Left cardiac atrium (tissue), 4 donors: Measurements from ENCODE around the gene TOR1AIP2. TPM values are rescaled to one million over a fixed set of nuclear protein-coding genes. Genes with fewer than 3 reads are reported as not detected.

ENCODE experiments used
- ATAC-seq, 2 donors: fragments of 200-7000 bp; cut with Tn5 transposase; one replicate each; pipeline ENCODE4 v1.9.1; 2020; ENCODE audit warnings: mild to moderate bottlenecking in 2 of 2, moderate library complexity in 2 of 2
- DNase-seq: peaks from one replicate; pipeline ENCODE4 v3.0.0-alpha.2; 2020
- intact Hi-C, 2 donors: fragments of 100-400 bp; cut with DNase I; formaldehyde crosslinking; loops; one replicate each; pipeline versions ENCODE4 v1.14.1 to v1.15.1; 2022 to 2023
- total RNA-seq, 2 donors: library from RNA; stranded (reverse); fragmentation: NEBNext Ultra II Directional; extraction: Animal tissue kit (Norgen Biotek cat#: 25700); gene quantifications; one replicate each; pipeline ENCODE4 v1.2.1, GENCODE V29; 2021
- donor health status: DM: no; HTN: yes; CAD: no.
- donor health status: DM: no; HTN: yes; CAD: no; lungs with severe emphysema.
- donor health status: DM: yes; HTN: yes; CAD: no.
- donor health status: Dilated cardiomyopathy.

The TOR1AIP2 gene
- total RNA-seq, 2 donors from 2014 or later, result 40.8 to 55.7 TPM

DNA sequence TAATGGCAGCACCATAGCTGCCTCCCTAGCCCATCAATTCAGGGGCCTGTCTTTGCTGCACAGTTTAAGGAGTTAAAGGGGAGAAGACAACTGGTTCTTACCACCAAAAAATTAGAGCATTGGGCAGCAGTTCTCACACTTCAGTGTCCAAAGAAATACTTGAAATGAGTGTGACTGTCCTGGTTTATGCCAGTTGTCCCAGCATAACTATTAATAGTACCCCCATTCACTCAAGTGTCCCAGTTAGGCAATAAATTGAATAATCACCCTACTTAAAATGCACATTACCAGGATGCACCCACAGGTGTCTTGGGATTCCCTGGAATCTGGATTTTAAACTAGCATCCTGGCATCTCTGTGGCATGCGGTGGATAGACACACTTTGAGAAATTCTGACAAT lies 83.5 kb downstream of the TOR1AIP2 start:
- DNase-seq (no peak), ATAC-seq (no peak)
- intact Hi-C loops, result no loop called here

DNA sequence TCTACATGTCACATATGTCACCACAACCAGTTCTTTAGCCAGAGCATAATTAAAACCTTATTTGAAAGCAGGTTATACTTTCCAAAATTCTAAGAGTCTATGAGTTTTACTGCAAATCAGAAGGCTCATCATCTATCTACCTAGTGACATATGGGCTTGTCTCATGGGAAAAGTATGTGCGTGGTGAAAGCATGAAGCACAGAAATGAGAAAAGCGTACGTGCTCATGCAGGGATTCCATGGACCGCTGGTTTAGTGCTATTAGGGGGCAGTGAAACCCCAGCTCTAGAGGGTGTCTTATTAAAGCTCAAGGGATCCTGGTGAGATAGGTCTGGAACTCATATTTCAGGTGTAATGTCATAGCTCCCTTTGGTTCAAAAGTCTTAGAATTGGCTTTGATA lies 84.3 kb downstream of the TOR1AIP2 start:
- no peak for DNase-seq
- intact Hi-C loops, result no loop called here
- ATAC-seq, result no peak

Other genes with a start within 250 kb of the TOR1AIP2 start
- gene FAM163A, start 134.5 kb downstream of the TOR1AIP2 start, total RNA-seq, result under 1 TPM in 1 of 2 donors, not detected in 1; 0.27 TPM
- gene TOR1AIP1, start 4.5 kb upstream of the TOR1AIP2 start, total RNA-seq, result 10 to 100 TPM; 48.3 to 50.4 TPM
- 10 to 100 TPM; 30.0 to 36.9 TPM for gene CEP350, start 77.0 kb upstream of the TOR1AIP2 start, total RNA-seq